Panc1 (cell line): ENCODE measurements around the gene LRCH1. TPM values are rescaled to one million over a fixed set of nuclear protein-coding genes. Genes with fewer than 3 reads are reported as not detected.
"Not testable (repeated sequence)": the region's sequence is repeated elsewhere in the genome, so short reads cannot be mapped to it uniquely, and the experiment has no call there.

Experiments used
- ATAC-seq: fragments of 200-7000 bp; cut with Tn5 transposase; 2 replicates; pipeline ENCODE4 v1.9.1; 2020; ENCODE audit warnings: mild to moderate bottlenecking, moderate library complexity
- BruUV-seq: library from RNA; stranded (reverse); fragments of 400-500 nt; replicated peaks from 2 replicates; lab custom pipeline; 2021; lab: Mats Ljungman, UMichigan
- CTCF ChIA-PET: fragments of 300-600 bp; sonication (Branson Sonifier 250); formaldehyde crosslinking; loops from one replicate; lab custom pipeline; 2022; ENCODE audit warnings: antibody characterized with exemption; lab: Charles Lee
- POLR2A ChIA-PET: fragments of 300-600 bp; sonication (Branson Sonifier 250); formaldehyde crosslinking; loops from one replicate; lab custom pipeline; 2022; ENCODE audit warnings: antibody characterized with exemption; lab: Charles Lee
- DNase-seq: peaks from one replicate; pipeline ENCODE4 v3.0.0-alpha.2; 2010; ENCODE audit warnings: low read depth, low spot score
- H3K27ac ChIP-seq: 2 replicates; pipeline ENCODE4 v1.5.1; 2011; ENCODE audit warnings: mild to moderate bottlenecking, low read length, inconsistent platforms
- H3K27me3 ChIP-seq: fragments of 200-500 bp; sonication (Bioruptor generic); 2 replicates; pipeline ENCODE4 v1.6.0; 2014; ENCODE audit warnings: low read length, inconsistent platforms; ENCODE audit not compliant: control insufficient read depth, insufficient read depth
- H3K36me3 ChIP-seq: fragments of 200-500 bp; sonication (Bioruptor generic); 2 replicates; pipeline ENCODE4 v1.5.1; 2014; ENCODE audit warnings: inconsistent platforms, mild to moderate bottlenecking, low read length, moderate library complexity; ENCODE audit not compliant: control insufficient read depth, insufficient read depth
- H3K4me1 ChIP-seq: 2 replicates; pipeline ENCODE4 v1.5.1; 2011; ENCODE audit warnings: inconsistent platforms, mild to moderate bottlenecking, low read length, moderate library complexity; ENCODE audit not compliant: control insufficient read depth, insufficient read depth
- H3K4me3 ChIP-seq, 2 experiments: 2 replicates each; pipeline ENCODE4 v1.5.1; 2011 to 2012; ENCODE audit warnings: low read depth in 2 of 2, low read length in 2 of 2, mild to moderate bottlenecking in 2 of 2, inconsistent platforms in 1 of 2, moderate library complexity in 1 of 2
- H3K9me3 ChIP-seq: fragments of 200-500 bp; sonication (Bioruptor generic); 2 replicates; pipeline ENCODE4 v1.5.1; 2014; ENCODE audit warnings: low read depth, mild to moderate bottlenecking, inconsistent platforms, low read length, moderate library complexity; ENCODE audit not compliant: control insufficient read depth, insufficient read depth
- CTCF ChIP-seq: fragments of 450-650 bp; IDR thresholded peaks from 2 replicates; pipeline ENCODE4 v1.5.1; 2017; ENCODE audit warnings: mild to moderate bottlenecking
- POLR2AphosphoS5 ChIP-seq: IDR thresholded peaks from 2 replicates; pipeline ENCODE4 v1.6.1; 2012; ENCODE audit warnings: mild to moderate bottlenecking, low read depth, low read length, moderate library complexity
- SIN3A ChIP-seq: IDR thresholded peaks from 2 replicates; pipeline ENCODE4 v1.6.1; 2012; ENCODE audit warnings: low read depth, mild to moderate bottlenecking, low read length, moderate library complexity, borderline replicate concordance; ENCODE audit not compliant: insufficient read depth
- TCF7L2 ChIP-seq: IDR thresholded peaks from 2 replicates; pipeline ENCODE4 v1.6.1; 2011; ENCODE audit warnings: mild to moderate bottlenecking, low read depth, low read length, inconsistent platforms
- in situ Hi-C: cut with HindIII; loops from 2 replicates; pipeline ENCODE4 v1.10.0; 2016; ENCODE audit warnings: low sequenced_read_pairs, low pct_unique_long_range_greater_than_20kb
- intact Hi-C: fragments of 100-400 bp; cut with micrococcal nuclease; formaldehyde crosslinking; loops from one replicate; pipeline ENCODE4 v1.10.0; 2022; ENCODE audit not compliant: unreplicated experiment
- total RNA-seq: library from RNA; stranded (reverse); gene quantifications from one replicate; pipeline ENCODE4 v1.2.1, GENCODE V29; 2021; ENCODE audit not compliant: unreplicated experiment
- TF ChIP-seq, protein P1 (sequence below), 2 experiments: IDR thresholded peaks; 2 replicates each; pipeline ENCODE4 v1.6.1; 2011 to 2012; ENCODE audit warnings: low read depth in 2 of 2, control low read depth in 1 of 2, low read length in 1 of 2, mild to moderate bottlenecking in 1 of 2, moderate library complexity in 1 of 2; ENCODE audit not compliant: insufficient read depth in 1 of 2

Gene LRCH1
- total RNA-seq, 1 experiment from 2014 or later: 7.9 TPM

- TF ChIP-seq SIN3A: no peak
- no peak for TF ChIP-seq CTCF
- TF ChIP-seq, protein P1, sequence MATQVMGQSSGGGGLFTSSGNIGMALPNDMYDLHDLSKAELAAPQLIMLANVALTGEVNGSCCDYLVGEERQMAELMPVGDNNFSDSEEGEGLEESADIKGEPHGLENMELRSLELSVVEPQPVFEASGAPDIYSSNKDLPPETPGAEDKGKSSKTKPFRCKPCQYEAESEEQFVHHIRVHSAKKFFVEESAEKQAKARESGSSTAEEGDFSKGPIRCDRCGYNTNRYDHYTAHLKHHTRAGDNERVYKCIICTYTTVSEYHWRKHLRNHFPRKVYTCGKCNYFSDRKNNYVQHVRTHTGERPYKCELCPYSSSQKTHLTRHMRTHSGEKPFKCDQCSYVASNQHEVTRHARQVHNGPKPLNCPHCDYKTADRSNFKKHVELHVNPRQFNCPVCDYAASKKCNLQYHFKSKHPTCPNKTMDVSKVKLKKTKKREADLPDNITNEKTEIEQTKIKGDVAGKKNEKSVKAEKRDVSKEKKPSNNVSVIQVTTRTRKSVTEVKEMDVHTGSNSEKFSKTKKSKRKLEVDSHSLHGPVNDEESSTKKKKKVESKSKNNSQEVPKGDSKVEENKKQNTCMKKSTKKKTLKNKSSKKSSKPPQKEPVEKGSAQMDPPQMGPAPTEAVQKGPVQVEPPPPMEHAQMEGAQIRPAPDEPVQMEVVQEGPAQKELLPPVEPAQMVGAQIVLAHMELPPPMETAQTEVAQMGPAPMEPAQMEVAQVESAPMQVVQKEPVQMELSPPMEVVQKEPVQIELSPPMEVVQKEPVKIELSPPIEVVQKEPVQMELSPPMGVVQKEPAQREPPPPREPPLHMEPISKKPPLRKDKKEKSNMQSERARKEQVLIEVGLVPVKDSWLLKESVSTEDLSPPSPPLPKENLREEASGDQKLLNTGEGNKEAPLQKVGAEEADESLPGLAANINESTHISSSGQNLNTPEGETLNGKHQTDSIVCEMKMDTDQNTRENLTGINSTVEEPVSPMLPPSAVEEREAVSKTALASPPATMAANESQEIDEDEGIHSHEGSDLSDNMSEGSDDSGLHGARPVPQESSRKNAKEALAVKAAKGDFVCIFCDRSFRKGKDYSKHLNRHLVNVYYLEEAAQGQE (IDR thresholded peaks at IDR 0.05; ENCODE audit: insufficient read depth in 1 of 2, low read depth in 2 of 2, low read length in 1 of 2): no peak
- TF ChIP-seq POLR2AphosphoS5: no peak
- TF ChIP-seq TCF7L2: no peak
- Histone ChIP-seq H3K4me1 (no peaks in the 10 kb centered on the region), H3K36me3 (no peaks in the 10 kb centered on the region), H3K27ac (no peak overlapping the region), H3K4me3 (no peak overlapping the region), H3K27me3 (no peaks in the 10 kb centered on the region), H3K9me3 (no peaks in the 10 kb centered on the region)
- ChIA-PET CTCF (no interaction called here), POLR2A (no interaction called here)
- ATAC-seq (no peak), DNase-seq (no peak)
- no TSS peak for BruUV-seq
- in situ Hi-C loops (no loop called here), intact Hi-C loops (no loop called here)
These were observed 37.2 kb upstream of the LRCH1 start for GRCh38 chr13:46515803-46516202.

DNA sequence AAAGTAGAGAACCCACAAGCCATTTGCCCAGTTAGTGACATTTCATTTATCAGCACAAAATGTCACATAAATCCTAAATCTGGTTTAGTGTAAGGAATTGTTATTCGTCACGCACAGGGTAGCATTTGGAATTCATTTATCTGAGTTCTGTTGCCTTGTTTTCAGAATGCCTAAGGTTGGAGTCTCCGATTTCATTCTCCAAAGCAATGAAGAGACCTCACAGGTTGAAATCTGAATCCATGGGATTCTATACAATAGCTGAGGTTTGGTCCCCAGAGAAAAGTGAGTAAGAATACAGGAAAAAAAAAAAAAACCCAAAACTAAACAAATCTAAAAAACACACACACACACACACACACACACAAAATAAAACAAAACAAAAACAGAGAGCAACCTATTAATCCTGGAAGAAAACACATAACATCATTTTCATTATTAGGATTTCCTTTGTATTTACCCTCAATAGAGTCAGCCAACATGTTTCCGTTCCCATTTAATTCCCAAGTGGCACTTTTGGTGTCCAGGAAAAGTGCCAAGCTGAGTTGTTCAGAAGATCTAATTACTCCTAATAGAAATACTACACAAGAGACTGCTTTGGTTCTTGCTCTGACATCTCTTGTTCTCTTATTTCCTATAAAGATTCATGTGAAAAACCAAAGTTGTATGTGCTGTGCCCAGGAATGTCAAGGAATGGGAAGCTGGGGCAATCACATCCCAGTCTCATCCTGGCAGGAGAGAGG is 36.2 kb upstream of the LRCH1 start:
- CTCF ChIA-PET: no interaction called here
- Histone ChIP-seq H3K4me3 (no peak overlapping the region), H3K4me1 (no peaks in the 10 kb centered on the region), H3K36me3 (no peaks in the 10 kb centered on the region), H3K27me3 (no peaks in the 10 kb centered on the region), H3K9me3 (no peaks in the 10 kb centered on the region), H3K27ac (no peak overlapping the region)
- in situ Hi-C loops (no loop called here), intact Hi-C loops (no loop called here)
- POLR2A ChIA-PET: no interaction called here
- no peak for DNase-seq
- no peak for ATAC-seq
- TF ChIP-seq CTCF (no peak), SIN3A (no peak), POLR2AphosphoS5 (no peak)
- BruUV-seq: no TSS peak

DNA sequence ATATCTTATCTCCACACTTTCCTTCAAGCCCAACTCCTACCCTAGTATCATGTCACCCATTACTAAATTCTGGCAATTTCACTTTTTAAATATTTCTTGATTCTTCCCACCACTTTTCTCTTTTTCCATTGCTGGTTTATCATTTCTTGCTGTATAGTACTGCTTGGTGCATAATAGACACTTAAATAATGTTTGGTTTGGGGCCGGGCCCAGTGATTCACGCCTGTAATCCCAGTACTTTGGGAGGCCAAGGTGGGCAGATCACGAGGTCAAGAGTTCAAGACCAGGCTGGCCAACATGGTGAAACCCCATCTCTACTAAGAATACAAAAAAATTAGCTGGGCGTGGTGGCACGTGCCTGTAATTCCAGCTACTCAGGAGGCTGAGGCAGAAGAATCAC is 35.2 kb upstream of the LRCH1 start:
- H3K4me1 ChIP-seq, CTCF ChIA-PET, H3K27me3 ChIP-seq, H3K36me3 ChIP-seq, BruUV-seq, POLR2A ChIA-PET, ATAC-seq, H3K27ac ChIP-seq, DNase-seq, H3K4me3 ChIP-seq, H3K9me3 ChIP-seq, intact Hi-C loops, in situ Hi-C loops: not testable (repeated sequence)
